SK-N-SH (cell line): ENCODE results near the gene MRI1.
A peak's percentile ranks its signal among the peaks of the same experiment; 100 is the strongest.

Experiments used
- CTCF ChIP-seq: fragments of 200-600 bp; sonication (generic); IDR thresholded peaks from 2 replicates; pipeline ENCODE4 v1.6.1; 2017; ENCODE audit warnings: antibody characterized with exemption, mild to moderate bottlenecking, moderate library complexity
- FOXM1 ChIP-seq: IDR thresholded peaks from 2 replicates; pipeline ENCODE4 v1.4.0; 2012; ENCODE audit warnings: low read depth, mild to moderate bottlenecking
- POLR2AphosphoS5 ChIP-seq: IDR thresholded peaks from 2 replicates; pipeline ENCODE4 v1.6.1; 2012; ENCODE audit warnings: low read depth, low read length
- TCF12 ChIP-seq: IDR thresholded peaks from 2 replicates; pipeline ENCODE4 v1.4.0; 2012

- no peak for TF ChIP-seq CTCF
- peak; percentile 96 for TF ChIP-seq TCF12
- peak; percentile 84; the same call in 1 of the 2 replicates for TF ChIP-seq FOXM1
- peak; percentile 96 for TF ChIP-seq POLR2AphosphoS5
Measured at GRCh38 chr19:13731147-13731964, 33.0 kb upstream of the MRI1 start.
